Testis (tissue), 2 donors: ENCODE results near the gene TAF11L4.

Experiments used
- POLR2A ChIP-seq: fragments of 450-650 bp; IDR thresholded peaks from one replicate; pipeline ENCODE4 v1.6.1; 2017; ENCODE audit warnings: antibody characterized with exemption, mild to moderate bottlenecking, moderate library complexity
- TF ChIP-seq, protein P1 (sequence below), 3 experiments: fragments of 450-650 bp in 2 of 3; fragments of 200-600 bp in 1 of 3; sonication (generic) in 1 of 3; IDR thresholded peaks; one replicate each; pipeline ENCODE4 v1.5.1; 2016 to 2019; ENCODE audit warnings: antibody characterized with exemption in 3 of 3, mild to moderate bottlenecking in 2 of 3, moderate library complexity in 1 of 3

DNA sequence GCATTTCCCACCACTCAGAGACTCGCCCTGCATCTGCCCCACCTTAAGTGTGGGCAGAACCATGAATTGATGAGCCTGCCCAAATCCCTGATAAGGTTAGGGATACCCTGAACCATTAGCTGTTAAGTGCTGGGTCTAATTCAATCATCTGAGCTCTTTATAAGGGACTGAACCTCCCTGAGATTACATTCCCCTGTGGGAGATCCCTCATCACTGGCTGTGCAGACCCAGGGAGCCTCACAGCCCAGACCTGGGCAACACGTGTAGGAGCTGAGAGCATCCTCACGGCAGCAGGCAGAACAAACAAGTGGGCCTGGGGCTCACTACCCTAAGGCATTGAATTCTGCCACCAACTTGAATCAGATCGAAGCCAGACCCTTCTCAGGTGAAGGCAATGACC, 24.2 kb upstream of the TAF11L4 start:
- TF ChIP-seq, protein P1, sequence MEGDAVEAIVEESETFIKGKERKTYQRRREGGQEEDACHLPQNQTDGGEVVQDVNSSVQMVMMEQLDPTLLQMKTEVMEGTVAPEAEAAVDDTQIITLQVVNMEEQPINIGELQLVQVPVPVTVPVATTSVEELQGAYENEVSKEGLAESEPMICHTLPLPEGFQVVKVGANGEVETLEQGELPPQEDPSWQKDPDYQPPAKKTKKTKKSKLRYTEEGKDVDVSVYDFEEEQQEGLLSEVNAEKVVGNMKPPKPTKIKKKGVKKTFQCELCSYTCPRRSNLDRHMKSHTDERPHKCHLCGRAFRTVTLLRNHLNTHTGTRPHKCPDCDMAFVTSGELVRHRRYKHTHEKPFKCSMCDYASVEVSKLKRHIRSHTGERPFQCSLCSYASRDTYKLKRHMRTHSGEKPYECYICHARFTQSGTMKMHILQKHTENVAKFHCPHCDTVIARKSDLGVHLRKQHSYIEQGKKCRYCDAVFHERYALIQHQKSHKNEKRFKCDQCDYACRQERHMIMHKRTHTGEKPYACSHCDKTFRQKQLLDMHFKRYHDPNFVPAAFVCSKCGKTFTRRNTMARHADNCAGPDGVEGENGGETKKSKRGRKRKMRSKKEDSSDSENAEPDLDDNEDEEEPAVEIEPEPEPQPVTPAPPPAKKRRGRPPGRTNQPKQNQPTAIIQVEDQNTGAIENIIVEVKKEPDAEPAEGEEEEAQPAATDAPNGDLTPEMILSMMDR (IDR thresholded peaks at IDR 0.05), result no peak
- no peak for TF ChIP-seq POLR2A
